Suprapubic skin (tissue), 4 donors: ENCODE measurements around the gene C16orf96.

ENCODE experiments used
- CTCF ChIP-seq, 2 donors: fragments of 200-600 bp in 1 of 2; fragments of 450-650 bp in 1 of 2; sonication (generic) in 1 of 2; IDR thresholded peaks; one replicate each; pipeline ENCODE4 v1.5.1; 2016 to 2019; ENCODE audit warnings: antibody characterized with exemption in 2 of 2, mild to moderate bottlenecking in 1 of 2, moderate library complexity in 1 of 2
- EP300 ChIP-seq: sonication (generic); formaldehyde crosslinking; IDR thresholded peaks from one replicate; pipeline ENCODE4 v1.6.1; 2017; ENCODE audit warnings: antibody characterized with exemption
- POLR2A ChIP-seq, 2 donors: fragments of 450-650 bp; IDR thresholded peaks; one replicate each; pipeline ENCODE4 v1.6.1; 2017; ENCODE audit warnings: antibody characterized with exemption in 2 of 2, mild to moderate bottlenecking in 2 of 2, moderate library complexity in 2 of 2
- POLR2AphosphoS5 ChIP-seq, 3 donors: sonication (generic); formaldehyde crosslinking; IDR thresholded peaks; one replicate each; pipeline ENCODE4 v1.6.1; 2017; ENCODE audit warnings: antibody characterized with exemption in 3 of 3

- TF ChIP-seq CTCF (IDR thresholded peaks at IDR 0.05) (no peak), POLR2A (IDR thresholded peaks at IDR 0.05) (no peak), EP300 (no peak), POLR2AphosphoS5 (IDR thresholded peaks at IDR 0.05) (no peak)
Observed at GRCh38 chr16:4599545-4599944, 43.4 kb downstream of the C16orf96 start.
